22Rv1 (cell line): ENCODE measurements around the gene NOL4L.

Experiments used
- ZFX ChIP-seq: fragments of 450-650 bp; IDR thresholded peaks from 2 replicates; pipeline ENCODE4 v1.6.1; 2017; ENCODE audit warnings: antibody characterized with exemption, borderline replicate concordance
- TF ChIP-seq, protein P1 (sequence below): fragments of 450-650 bp; IDR thresholded peaks from 2 replicates; pipeline ENCODE4 v1.5.1; 2017; ENCODE audit warnings: mild to moderate bottlenecking

DNA sequence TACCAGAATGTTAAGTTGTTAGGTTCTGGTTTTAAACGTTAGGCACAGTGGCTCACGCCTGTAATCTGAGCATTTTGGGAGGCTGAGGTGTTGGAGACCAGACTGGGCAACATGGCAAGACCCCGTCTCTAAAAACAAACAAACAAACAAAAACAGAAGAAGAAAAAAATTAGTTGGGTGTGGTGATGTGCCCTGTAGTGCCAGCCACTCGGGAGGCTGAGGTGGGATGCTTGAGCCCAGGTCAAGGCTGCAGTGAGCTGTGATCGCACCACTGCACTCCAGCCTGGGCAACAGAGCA is 19.4 kb downstream of the NOL4L start:
- TF ChIP-seq, protein P1, sequence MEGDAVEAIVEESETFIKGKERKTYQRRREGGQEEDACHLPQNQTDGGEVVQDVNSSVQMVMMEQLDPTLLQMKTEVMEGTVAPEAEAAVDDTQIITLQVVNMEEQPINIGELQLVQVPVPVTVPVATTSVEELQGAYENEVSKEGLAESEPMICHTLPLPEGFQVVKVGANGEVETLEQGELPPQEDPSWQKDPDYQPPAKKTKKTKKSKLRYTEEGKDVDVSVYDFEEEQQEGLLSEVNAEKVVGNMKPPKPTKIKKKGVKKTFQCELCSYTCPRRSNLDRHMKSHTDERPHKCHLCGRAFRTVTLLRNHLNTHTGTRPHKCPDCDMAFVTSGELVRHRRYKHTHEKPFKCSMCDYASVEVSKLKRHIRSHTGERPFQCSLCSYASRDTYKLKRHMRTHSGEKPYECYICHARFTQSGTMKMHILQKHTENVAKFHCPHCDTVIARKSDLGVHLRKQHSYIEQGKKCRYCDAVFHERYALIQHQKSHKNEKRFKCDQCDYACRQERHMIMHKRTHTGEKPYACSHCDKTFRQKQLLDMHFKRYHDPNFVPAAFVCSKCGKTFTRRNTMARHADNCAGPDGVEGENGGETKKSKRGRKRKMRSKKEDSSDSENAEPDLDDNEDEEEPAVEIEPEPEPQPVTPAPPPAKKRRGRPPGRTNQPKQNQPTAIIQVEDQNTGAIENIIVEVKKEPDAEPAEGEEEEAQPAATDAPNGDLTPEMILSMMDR: no peak
- no peak for TF ChIP-seq ZFX
